HG03064 (cell line): ENCODE data around the gene POLR2A.
A peak's percentile ranks its signal among the peaks of the same experiment; 100 is the strongest.

Experiments used
- ATAC-seq: cut with Tn5 transposase; IDR thresholded peaks from one replicate; pipeline ENCODE4 v1.9.1; 2021; ENCODE audit warnings: low read depth; ENCODE audit not compliant: unreplicated experiment

POLR2A gene

GRCh38 chr17:7484067-7484918, at the start of gene POLR2A:
Gene POLR2A, plus strand, starts transcription at chr17:7484366.
- ATAC-seq, result peak; percentile 45

GRCh38 chr17:7435676-7436555, 48.2 kb upstream of the POLR2A start:
- peak; percentile 9 for ATAC-seq

- ATAC-seq, result no peak
Measured at GRCh38 chr17:7436556-7437368, 47.4 kb upstream of the POLR2A start.

GRCh38 chr17:7437369-7437863, 46.8 kb upstream of the POLR2A start:
- ATAC-seq, result no peak

- ATAC-seq, result no peak
Measured at GRCh38 chr17:7437950-7438614, 46.1 kb upstream of the POLR2A start.

- ATAC-seq, result no peak
Measured at GRCh38 chr17:7438656-7439460, 45.3 kb upstream of the POLR2A start.

- no peak for ATAC-seq
Measured at GRCh38 chr17:7439462-7440112, 44.6 kb upstream of the POLR2A start, which contains the start of gene FGF11. Gene FGF11, plus strand, starts transcription at chr17:7439512. Its CDS starts 109 bp downstream, at chr17:7439621.

- no peak for ATAC-seq
Measured at GRCh38 chr17:7440113-7440833, 43.9 kb upstream of the POLR2A start.

GRCh38 chr17:7440834-7441195, 43.4 kb upstream of the POLR2A start:
- ATAC-seq, result no peak

GRCh38 chr17:7441266-7441665, 42.9 kb upstream of the POLR2A start:
- ATAC-seq, result no peak

- no peak for ATAC-seq
Measured at GRCh38 chr17:7442142-7442541, 42.0 kb upstream of the POLR2A start.

GRCh38 chr17:7443499-7444485, 40.4 kb upstream of the POLR2A start:
- no peak for ATAC-seq

GRCh38 chr17:7444682-7445618, 39.2 kb upstream of the POLR2A start, which contains the start of gene CHRNB1:
Gene CHRNB1, plus strand, starts transcription at chr17:7445061. Its CDS starts 67 bp downstream, at chr17:7445128.
- no peak for ATAC-seq

- no peak for ATAC-seq
Measured at GRCh38 chr17:7445619-7445968, 38.6 kb upstream of the POLR2A start.

- no peak for ATAC-seq
Measured at GRCh38 chr17:7448461-7448860, 35.7 kb upstream of the POLR2A start.
